Upper lobe of right lung (tissue), 1 donor: ENCODE data around the gene A2ML1. TPM values are rescaled to one million over a fixed set of nuclear protein-coding genes. Genes with fewer than 3 reads are reported as not detected.

ENCODE experiments used
- ATAC-seq: fragments of 200-7000 bp; cut with Tn5 transposase; one replicate; pipeline ENCODE4 v1.9.1; 2020; ENCODE audit warnings: mild to moderate bottlenecking, moderate library complexity
- DNase-seq: peaks from one replicate; pipeline ENCODE4 v3.0.0-alpha.2; 2020
- H3K27ac ChIP-seq: fragments of 200-600 bp; one replicate; pipeline ENCODE4 v1.8.0; 2022
- H3K27me3 ChIP-seq: fragments of 200-600 bp; one replicate; pipeline ENCODE4 v1.8.0; 2022; ENCODE audit warnings: mild to moderate bottlenecking
- H3K36me3 ChIP-seq: fragments of 200-600 bp; one replicate; pipeline ENCODE4 v1.8.0; 2022
- H3K4me1 ChIP-seq: fragments of 200-600 bp; one replicate; pipeline ENCODE4 v1.8.0; 2022
- H3K4me3 ChIP-seq: fragments of 200-600 bp; one replicate; pipeline ENCODE4 v1.8.0; 2022; ENCODE audit warnings: mild to moderate bottlenecking
- H3K9me3 ChIP-seq: fragments of 200-600 bp; one replicate; pipeline ENCODE4 v1.8.0; 2022
- CTCF ChIP-seq: fragments of 200-600 bp; IDR thresholded peaks from one replicate; pipeline ENCODE4 v1.8.0; 2022; ENCODE audit warnings: antibody characterized with exemption
- intact Hi-C: fragments of 100-400 bp; cut with DNase I; formaldehyde crosslinking; loops from one replicate; pipeline ENCODE4 v1.11.0; 2022
- total RNA-seq: library from RNA; stranded (reverse); fragmentation: NEBNext Ultra II Directional; extraction: Animal tissue kit (Norgen Biotek cat#: 25700); gene quantifications from one replicate; pipeline ENCODE4 v1.2.1, GENCODE V29; 2021
- donor health status: DM: no; HTN: yes; CAD: no; lungs with severe emphysema.

The A2ML1 gene
- total RNA-seq, 1 donor from 2014 or later, result not detected

GRCh38 chr12:8907513-8907912, 85.1 kb downstream of the A2ML1 start:
- Histone ChIP-seq H3K27ac (no peak overlapping the region), H3K36me3 (no peaks in the 10 kb centered on the region), H3K27me3 (no peaks in the 10 kb centered on the region), H3K4me3 (no peak overlapping the region), H3K9me3 (no peaks in the 10 kb centered on the region), H3K4me1 (no peaks in the 10 kb centered on the region)
- TF ChIP-seq CTCF, result no peak
- DNase-seq, result no peak
- ATAC-seq, result no peak
- intact Hi-C loops, result no loop called here

- H3K27me3 ChIP-seq, result no peaks in the 10 kb centered on the region
- intact Hi-C loops, result no loop called here
- H3K4me3 ChIP-seq, result no peak overlapping the region
- ATAC-seq, result no peak
- H3K9me3 ChIP-seq, result no peaks in the 10 kb centered on the region
- no peaks in the 10 kb centered on the region for H3K36me3 ChIP-seq
- H3K4me1 ChIP-seq, result peaks cover 10% of the 10 kb centered on the region
- no peak overlapping the region for H3K27ac ChIP-seq
- no peak for TF ChIP-seq CTCF
- no peak for DNase-seq
These were observed 87.3 kb downstream of the A2ML1 start for GRCh38 chr12:8909752-8910151.

- ATAC-seq, result no peak
- no peaks in the 10 kb centered on the region for H3K9me3 ChIP-seq
- no peak overlapping the region for H3K27ac ChIP-seq
- TF ChIP-seq CTCF, result no peak
- DNase-seq, result no peak
- intact Hi-C loops, result no loop called here
- peaks cover 16% of the 10 kb centered on the region for H3K4me1 ChIP-seq
- H3K27me3 ChIP-seq, result no peaks in the 10 kb centered on the region
- no peaks in the 10 kb centered on the region for H3K36me3 ChIP-seq
- no peak overlapping the region for H3K4me3 ChIP-seq
These were observed 89.3 kb downstream of the A2ML1 start for GRCh38 chr12:8911606-8912268.

- peaks cover 16% of the 10 kb centered on the region for H3K4me1 ChIP-seq
- no peak for ATAC-seq
- DNase-seq, result no peak
- H3K9me3 ChIP-seq, result no peaks in the 10 kb centered on the region
- no peak overlapping the region for H3K4me3 ChIP-seq
- TF ChIP-seq CTCF, result no peak
- no peaks in the 10 kb centered on the region for H3K36me3 ChIP-seq
- no peaks in the 10 kb centered on the region for H3K27me3 ChIP-seq
- intact Hi-C loops, result no loop called here
- no peak overlapping the region for H3K27ac ChIP-seq
These were observed 90.5 kb downstream of the A2ML1 start for GRCh38 chr12:8912914-8913313.

- peaks cover 16% of the 10 kb centered on the region for H3K4me1 ChIP-seq
- intact Hi-C loops, result no loop called here
- TF ChIP-seq CTCF, result no peak
- DNase-seq (no peak), ATAC-seq (no peak)
- no peaks in the 10 kb centered on the region for H3K36me3 ChIP-seq
- peak overlapping the region; percentile 89 for H3K27ac ChIP-seq
- H3K27me3 ChIP-seq, result no peaks in the 10 kb centered on the region
- H3K4me3 ChIP-seq, result peak overlapping the region; percentile 71
- no peaks in the 10 kb centered on the region for H3K9me3 ChIP-seq
These were observed 91.2 kb downstream of the A2ML1 start for GRCh38 chr12:8913702-8914032.
